ENCODE data around the gene MYO1A. TPM values are rescaled to one million over a fixed set of nuclear protein-coding genes. Genes with fewer than 3 reads are reported as not detected.

MYO1A gene
- total and polyA plus RNA-seq, 2 of the 13 experiments (the other 11 are each of a cell fraction or from before 2014, with no cell fraction given): 5.3 to 6.0 TPM

DNA sequence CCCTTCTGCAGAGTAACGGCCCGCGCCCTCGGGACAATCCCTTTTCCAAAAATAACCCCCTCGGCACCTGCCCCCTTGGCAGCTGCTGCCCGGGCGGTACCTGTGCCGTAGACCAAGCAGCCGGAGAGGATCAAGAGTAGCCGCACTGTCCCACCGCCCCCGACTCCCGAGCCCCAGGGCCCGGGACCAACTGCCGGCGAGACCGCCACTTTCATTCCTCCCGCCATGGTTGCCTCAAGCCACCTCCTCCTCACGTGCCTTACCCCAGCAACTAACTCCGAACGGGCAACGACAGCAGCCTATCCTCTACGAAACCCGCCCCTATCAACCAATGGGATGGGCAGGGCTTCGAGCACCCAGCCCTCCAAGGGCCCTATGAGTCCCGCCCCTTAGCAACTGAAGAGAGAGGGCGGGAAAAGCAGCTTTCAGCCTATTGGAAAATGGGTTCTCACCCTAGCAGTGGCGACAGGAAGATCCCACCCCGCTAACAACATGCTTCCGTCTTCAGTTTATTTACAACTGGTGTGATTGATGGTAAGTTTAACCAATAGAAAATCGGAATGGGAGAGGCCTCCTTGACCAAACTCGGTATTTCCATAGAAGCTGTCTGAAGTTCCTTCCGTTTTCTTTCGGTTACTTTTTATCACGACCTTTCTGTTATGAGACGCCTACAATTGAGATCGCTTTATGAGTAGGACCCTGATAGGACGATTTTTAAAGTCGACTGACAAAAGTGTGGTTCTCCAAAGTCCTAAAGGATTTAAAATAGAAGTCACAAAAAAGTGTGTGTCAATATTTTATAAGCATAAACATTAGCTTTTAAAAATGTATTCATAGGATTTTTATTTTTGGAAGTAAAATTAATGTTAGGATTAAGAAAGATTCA, 28.8 kb upstream of the MYO1A start, which contains the start of gene NEMP1 (continued):
- TF ChIP-seq SRSF4 (IDR thresholded peaks at IDR 0.05; ENCODE audit: low read depth, low read length, poor library complexity, severe bottlenecking) (no peak), ZBTB40 (IDR thresholded peaks at IDR 0.05) (peak; percentile 50), ZBTB40 (CRISPR knock-in tag; IDR thresholded peaks at IDR 0.05) (no peak), BORCS8-MEF2B (CRISPR knock-in tag; IDR thresholded peaks at IDR 0.05) (peak; percentile 92), ZBTB7B (CRISPR knock-in tag; IDR thresholded peaks at IDR 0.05) (no peak), SNRNP70 (IDR thresholded peaks at IDR 0.05; ENCODE audit: low read depth, low read length) (no peak), ZNF335 (CRISPR knock-in tag; IDR thresholded peaks at IDR 0.05) (no peak; the same call in 1 of the 2 replicates)
- TF ChIP-seq, protein P1, sequence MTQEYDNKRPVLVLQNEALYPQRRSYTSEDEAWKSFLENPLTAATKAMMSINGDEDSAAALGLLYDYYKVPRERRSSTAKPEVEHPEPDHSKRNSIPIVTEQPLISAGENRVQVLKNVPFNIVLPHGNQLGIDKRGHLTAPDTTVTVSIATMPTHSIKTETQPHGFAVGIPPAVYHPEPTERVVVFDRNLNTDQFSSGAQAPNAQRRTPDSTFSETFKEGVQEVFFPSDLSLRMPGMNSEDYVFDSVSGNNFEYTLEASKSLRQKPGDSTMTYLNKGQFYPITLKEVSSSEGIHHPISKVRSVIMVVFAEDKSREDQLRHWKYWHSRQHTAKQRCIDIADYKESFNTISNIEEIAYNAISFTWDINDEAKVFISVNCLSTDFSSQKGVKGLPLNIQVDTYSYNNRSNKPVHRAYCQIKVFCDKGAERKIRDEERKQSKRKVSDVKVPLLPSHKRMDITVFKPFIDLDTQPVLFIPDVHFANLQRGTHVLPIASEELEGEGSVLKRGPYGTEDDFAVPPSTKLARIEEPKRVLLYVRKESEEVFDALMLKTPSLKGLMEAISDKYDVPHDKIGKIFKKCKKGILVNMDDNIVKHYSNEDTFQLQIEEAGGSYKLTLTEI (CRISPR knock-in tag; conservative IDR thresholded peaks at IDR 0.05): no peak
- TF ChIP-seq, protein P2, sequence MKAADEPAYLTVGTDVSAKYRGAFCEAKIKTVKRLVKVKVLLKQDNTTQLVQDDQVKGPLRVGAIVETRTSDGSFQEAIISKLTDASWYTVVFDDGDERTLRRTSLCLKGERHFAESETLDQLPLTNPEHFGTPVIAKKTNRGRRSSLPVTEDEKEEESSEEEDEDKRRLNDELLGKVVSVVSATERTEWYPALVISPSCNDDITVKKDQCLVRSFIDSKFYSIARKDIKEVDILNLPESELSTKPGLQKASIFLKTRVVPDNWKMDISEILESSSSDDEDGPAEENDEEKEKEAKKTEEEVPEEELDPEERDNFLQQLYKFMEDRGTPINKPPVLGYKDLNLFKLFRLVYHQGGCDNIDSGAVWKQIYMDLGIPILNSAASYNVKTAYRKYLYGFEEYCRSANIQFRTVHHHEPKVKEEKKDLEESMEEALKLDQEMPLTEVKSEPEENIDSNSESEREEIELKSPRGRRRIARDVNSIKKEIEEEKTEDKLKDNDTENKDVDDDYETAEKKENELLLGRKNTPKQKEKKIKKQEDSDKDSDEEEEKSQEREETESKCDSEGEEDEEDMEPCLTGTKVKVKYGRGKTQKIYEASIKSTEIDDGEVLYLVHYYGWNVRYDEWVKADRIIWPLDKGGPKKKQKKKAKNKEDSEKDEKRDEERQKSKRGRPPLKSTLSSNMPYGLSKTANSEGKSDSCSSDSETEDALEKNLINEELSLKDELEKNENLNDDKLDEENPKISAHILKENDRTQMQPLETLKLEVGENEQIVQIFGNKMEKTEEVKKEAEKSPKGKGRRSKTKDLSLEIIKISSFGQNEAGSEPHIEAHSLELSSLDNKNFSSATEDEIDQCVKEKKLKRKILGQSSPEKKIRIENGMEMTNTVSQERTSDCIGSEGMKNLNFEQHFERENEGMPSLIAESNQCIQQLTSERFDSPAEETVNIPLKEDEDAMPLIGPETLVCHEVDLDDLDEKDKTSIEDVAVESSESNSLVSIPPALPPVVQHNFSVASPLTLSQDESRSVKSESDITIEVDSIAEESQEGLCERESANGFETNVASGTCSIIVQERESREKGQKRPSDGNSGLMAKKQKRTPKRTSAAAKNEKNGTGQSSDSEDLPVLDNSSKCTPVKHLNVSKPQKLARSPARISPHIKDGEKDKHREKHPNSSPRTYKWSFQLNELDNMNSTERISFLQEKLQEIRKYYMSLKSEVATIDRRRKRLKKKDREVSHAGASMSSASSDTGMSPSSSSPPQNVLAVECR (CRISPR knock-in tag; IDR thresholded peaks at IDR 0.05; ENCODE audit: borderline replicate concordance): peak; percentile 98

All from HepG2 (cell line).